BLaER1 (cell line): ENCODE data around the gene KAZN.
A peak's percentile ranks its signal among the peaks of the same experiment; 100 is the strongest.

Experiments used
- H3K27ac ChIP-seq: shearing (Covaris generic); formaldehyde crosslinking; 2 replicates; pipeline ENCODE4 v1.8.1; 2022
- H3K27me3 ChIP-seq: shearing (Covaris generic); formaldehyde crosslinking; 2 replicates; pipeline ENCODE4 v1.8.1; 2022
- H3K36me3 ChIP-seq: shearing (Covaris generic); formaldehyde crosslinking; 2 replicates; pipeline ENCODE4 v1.8.1; 2022
- H3K4me1 ChIP-seq: shearing (Covaris generic); formaldehyde crosslinking; 2 replicates; pipeline ENCODE4 v1.8.1; 2022
- H3K4me2 ChIP-seq: shearing (Covaris generic); formaldehyde crosslinking; 2 replicates; pipeline ENCODE4 v1.8.1; 2022
- H3K4me3 ChIP-seq: shearing (Covaris generic); formaldehyde crosslinking; 2 replicates; pipeline ENCODE4 v1.8.1; 2022
- H3K9ac ChIP-seq: shearing (Covaris generic); formaldehyde crosslinking; 2 replicates; pipeline ENCODE4 v1.8.1; 2022
- H3K9me3 ChIP-seq: shearing (Covaris generic); formaldehyde crosslinking; 2 replicates; pipeline ENCODE4 v1.8.1; 2022
- H4K20me1 ChIP-seq: shearing (Covaris generic); formaldehyde crosslinking; 2 replicates; pipeline ENCODE4 v1.8.1; 2022
- Cebpa-rat ChIP-seq: shearing (Covaris generic); IDR thresholded peaks from 2 replicates; pipeline ENCODE4 v1.8.1; 2022

The KAZN gene

DNA sequence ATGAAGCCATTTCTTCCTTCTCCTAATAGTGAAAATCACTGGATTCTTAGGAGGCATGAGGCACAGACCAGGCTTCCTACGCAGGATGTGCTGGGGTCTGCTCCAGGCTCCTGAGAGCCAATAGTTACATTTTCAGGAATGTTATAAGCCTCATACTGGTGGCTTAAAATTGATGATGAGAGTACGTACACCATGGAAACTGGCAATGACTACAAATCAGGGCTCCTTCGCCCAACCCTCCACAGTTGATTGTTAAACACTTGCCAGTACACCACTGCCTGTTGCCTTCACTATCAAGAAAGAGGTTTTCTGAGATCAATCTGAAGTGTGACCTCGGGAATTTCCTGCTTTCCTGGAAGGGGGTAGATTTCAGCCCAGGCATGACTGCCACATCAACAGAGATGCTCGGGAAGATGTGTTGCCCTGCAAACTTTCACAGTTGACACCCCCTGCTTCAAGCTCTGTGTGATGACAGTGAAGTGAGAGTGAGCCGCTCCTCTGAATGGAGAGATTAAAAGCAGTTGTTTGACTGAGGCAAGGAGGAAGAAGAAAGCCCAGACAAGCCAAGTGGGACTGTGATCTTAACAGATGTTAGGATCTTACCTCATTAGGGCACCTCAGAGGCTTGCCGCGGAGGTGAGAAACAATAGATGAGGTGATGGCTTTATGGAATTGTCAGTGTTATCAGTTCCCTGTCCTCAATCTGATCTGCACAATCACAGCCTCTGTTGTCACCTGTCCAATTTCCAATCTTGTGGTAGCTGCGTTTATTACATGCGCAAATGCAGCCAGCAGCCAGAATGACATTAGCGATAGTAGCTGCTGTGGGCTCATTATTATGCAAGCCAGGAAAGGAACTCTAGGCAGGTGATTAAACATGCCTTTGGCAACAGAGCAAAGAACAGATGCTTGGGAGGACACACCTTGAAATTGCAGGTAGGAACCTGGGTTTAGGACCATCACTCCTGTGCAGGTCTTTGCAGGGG, 277.3 kb downstream of the KAZN start:
- H3K4me2 ChIP-seq, result no peak overlapping the region

DNA sequence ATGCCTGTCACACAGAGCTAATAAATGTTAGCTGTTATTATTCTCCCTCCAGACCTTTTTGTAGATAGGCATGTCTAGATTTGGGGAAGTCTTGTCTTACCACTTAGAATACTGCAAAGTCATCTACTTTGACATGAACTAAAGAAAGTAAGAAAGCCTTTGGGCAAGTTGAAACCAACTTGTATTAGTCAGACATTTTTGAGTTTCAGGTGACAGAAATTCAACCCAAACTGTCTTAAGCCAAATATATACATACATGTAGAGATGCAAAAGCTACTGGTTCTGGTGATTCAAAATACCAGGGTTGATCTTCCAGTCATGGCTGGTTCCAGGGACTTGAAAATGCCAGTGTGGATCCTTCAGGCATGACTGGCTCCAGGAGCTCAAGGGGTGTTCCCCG, 278.3 kb downstream of the KAZN start:
- Histone ChIP-seq H3K36me3 (no peaks in the 10 kb centered on the region), H3K9me3 (0 out of 2 replicates have a peak, but pooled peaks cover 5% of the 10 kb centered on the region), H3K4me2 (no peak overlapping the region), H3K4me3 (no peak overlapping the region), H4K20me1 (no peaks in the 10 kb centered on the region), H3K27ac (no peak overlapping the region), H3K27me3 (no peaks in the 10 kb centered on the region), H3K9ac (no peak overlapping the region), H3K4me1 (peaks cover 25% of the 10 kb centered on the region)
- no peak for TF ChIP-seq Cebpa-rat

More for the DNA sequence above, 277.3 kb downstream of the KAZN start:
- H3K4me1 ChIP-seq, result peaks cover 16% of the 10 kb centered on the region
- H3K9me3 ChIP-seq, result no peaks in the 10 kb centered on the region
- TF ChIP-seq Cebpa-rat, result no peak
- no peaks in the 10 kb centered on the region for H3K36me3 ChIP-seq
- no peaks in the 10 kb centered on the region for H4K20me1 ChIP-seq
- no peak overlapping the region for H3K9ac ChIP-seq
- no peaks in the 10 kb centered on the region for H3K27me3 ChIP-seq
- H3K27ac ChIP-seq, result no peak overlapping the region
- no peak overlapping the region for H3K4me3 ChIP-seq

GRCh38 chr1:14877224-14877623, 278.7 kb downstream of the KAZN start:
- no peak for TF ChIP-seq Cebpa-rat
- no peaks in the 10 kb centered on the region for H3K27me3 ChIP-seq
- no peak overlapping the region for H3K27ac ChIP-seq
- H3K4me3 ChIP-seq, result no peak overlapping the region
- H3K9ac ChIP-seq, result no peak overlapping the region
- H3K9me3 ChIP-seq, result 0 out of 2 replicates have a peak, but pooled peaks cover 5% of the 10 kb centered on the region
- no peak overlapping the region for H3K4me2 ChIP-seq
- no peaks in the 10 kb centered on the region for H3K36me3 ChIP-seq
- peaks cover 30% of the 10 kb centered on the region for H3K4me1 ChIP-seq
- no peaks in the 10 kb centered on the region for H4K20me1 ChIP-seq

- Histone ChIP-seq H3K4me2 (no peak overlapping the region), H3K4me3 (no peak overlapping the region), H3K36me3 (no peaks in the 10 kb centered on the region), H3K9me3 (0 out of 2 replicates have a peak, but pooled peaks cover 5% of the 10 kb centered on the region), H3K9ac (no peak overlapping the region), H3K27me3 (no peaks in the 10 kb centered on the region), H3K4me1 (peaks cover 37% of the 10 kb centered on the region), H4K20me1 (no peaks in the 10 kb centered on the region), H3K27ac (no peak overlapping the region)
- no peak for TF ChIP-seq Cebpa-rat
Measured at GRCh38 chr1:14878124-14878523, 279.6 kb downstream of the KAZN start.

DNA sequence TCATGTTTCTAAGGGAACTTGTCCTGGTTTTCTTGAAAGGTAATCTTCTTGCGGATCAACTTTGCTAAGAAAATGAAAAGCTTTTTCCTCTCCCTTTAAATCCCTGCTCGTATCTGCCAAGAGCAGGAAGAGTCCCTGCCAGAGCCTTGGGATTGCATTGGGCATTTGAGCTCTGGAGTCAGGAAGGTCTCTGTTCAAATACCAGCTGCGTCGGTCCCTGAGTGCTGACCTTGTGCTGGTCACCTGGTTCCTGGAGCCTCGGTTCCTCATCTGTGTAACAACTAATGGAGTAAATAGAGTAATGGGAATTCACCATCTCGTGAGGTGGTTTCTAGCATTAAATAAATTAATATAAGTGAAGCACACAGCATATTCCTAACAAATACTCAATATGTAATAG, 280.5 kb downstream of the KAZN start:
- Histone ChIP-seq H4K20me1 (no peaks in the 10 kb centered on the region), H3K27me3 (no peaks in the 10 kb centered on the region), H3K27ac (no peak overlapping the region), H3K36me3 (no peaks in the 10 kb centered on the region), H3K9me3 (0 out of 2 replicates have a peak, but pooled peaks cover 5% of the 10 kb centered on the region), H3K4me2 (no peak overlapping the region), H3K4me3 (no peak overlapping the region), H3K4me1 (peaks cover 29% of the 10 kb centered on the region), H3K9ac (no peak overlapping the region)
- no peak for TF ChIP-seq Cebpa-rat

GRCh38 chr1:14880456-14881316, 282.2 kb downstream of the KAZN start:
- Histone ChIP-seq H3K9ac (no peak overlapping the region), H3K4me1 (peaks cover 33% of the 10 kb centered on the region), H3K27ac (peak overlapping the region; percentile 89), H3K36me3 (no peaks in the 10 kb centered on the region), H3K27me3 (no peaks in the 10 kb centered on the region), H3K4me3 (no peak overlapping the region), H4K20me1 (no peaks in the 10 kb centered on the region), H3K4me2 (peak overlapping the region; percentile 74; the same call in 1 of the 2 replicates), H3K9me3 (0 out of 2 replicates have a peak, but pooled peaks cover 5% of the 10 kb centered on the region)
- no peak for TF ChIP-seq Cebpa-rat

DNA sequence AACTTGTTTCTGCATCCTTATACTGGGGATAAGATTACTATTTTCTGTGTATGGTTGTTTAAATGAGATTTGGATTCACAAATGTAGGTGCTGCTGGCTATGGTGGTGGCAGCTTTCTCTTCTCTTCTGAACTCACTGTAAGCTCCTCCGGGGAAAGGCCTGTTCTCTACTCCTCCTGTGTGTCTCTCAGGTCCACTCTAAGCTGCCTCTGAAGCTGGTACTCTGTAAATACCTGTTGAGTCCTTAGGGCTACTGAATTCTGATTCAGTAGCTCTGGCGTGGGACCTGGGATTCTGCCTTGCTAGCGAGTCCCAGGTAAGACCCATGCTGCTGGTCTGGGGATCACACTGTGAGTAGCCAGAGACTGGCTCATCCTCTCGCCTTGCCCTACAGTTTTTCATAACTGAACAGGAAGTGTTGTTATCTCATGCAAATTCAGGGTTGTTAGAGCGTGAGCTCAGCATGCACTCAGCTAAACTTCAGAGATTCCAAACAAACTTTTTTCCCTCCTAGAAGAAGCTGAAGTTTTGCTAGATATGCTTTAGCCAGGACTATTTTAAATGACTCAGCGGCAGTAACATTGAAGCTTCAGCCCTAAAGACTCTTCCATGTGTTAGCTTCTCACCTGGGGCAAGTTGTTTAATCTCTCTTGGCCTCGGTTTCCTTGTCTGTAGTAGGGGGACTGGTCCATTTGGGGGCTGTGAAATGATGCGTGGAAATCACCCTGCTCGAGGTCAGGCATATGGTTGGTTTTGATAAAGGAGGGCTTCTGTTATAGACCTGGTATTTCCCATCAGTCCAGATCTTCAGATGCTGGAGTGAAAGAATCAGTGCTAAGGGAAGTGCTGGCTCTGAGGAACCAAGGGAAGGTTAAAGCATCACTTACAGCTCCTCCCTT, 283.5 kb downstream of the KAZN start:
- Histone ChIP-seq H4K20me1 (no peaks in the 10 kb centered on the region), H3K36me3 (no peaks in the 10 kb centered on the region), H3K27ac (peak overlapping the region; percentile 89), H3K4me1 (peaks cover 33% of the 10 kb centered on the region), H3K4me2 (peak overlapping the region; percentile 74), H3K9me3 (0 out of 2 replicates have a peak, but pooled peaks cover 5% of the 10 kb centered on the region), H3K27me3 (no peaks in the 10 kb centered on the region), H3K4me3 (no peak overlapping the region), H3K9ac (peak overlapping the region; percentile 37; the same call in 1 of the 2 replicates)
- TF ChIP-seq Cebpa-rat, result no peak

- Histone ChIP-seq H3K36me3 (no peaks in the 10 kb centered on the region), H3K4me3 (no peak overlapping the region), H3K4me1 (peaks cover 33% of the 10 kb centered on the region), H3K4me2 (no peak overlapping the region), H3K27ac (no peak overlapping the region), H4K20me1 (no peaks in the 10 kb centered on the region), H3K9ac (no peak overlapping the region), H3K27me3 (no peaks in the 10 kb centered on the region), H3K9me3 (0 out of 2 replicates have a peak, but pooled peaks cover 5% of the 10 kb centered on the region)
- TF ChIP-seq Cebpa-rat, result no peak
Measured at GRCh38 chr1:14884614-14885175, 286.2 kb downstream of the KAZN start.
